GM10248 (cell line): Measurements from ENCODE around the gene POLR1E.

Experiments used
- CTCF ChIA-PET: fragments of 300-600 bp; sonication (Branson Sonifier 250); formaldehyde crosslinking; extraction: SDS; loops from one replicate; lab custom pipeline; 2021; ENCODE audit warnings: antibody characterized with exemption; lab: Yijun Ruan, JAX
- POLR2A ChIA-PET: fragments of 350-650 bp; sonication (Branson Sonifier 250); formaldehyde crosslinking; extraction: SDS; loops from one replicate; lab custom pipeline; 2020; ENCODE audit warnings: antibody characterized with exemption; lab: Yijun Ruan, JAX
- DNase-seq: peaks from one replicate; pipeline ENCODE4 v3.0.0; 2012; ENCODE audit errors: extremely low spot score
- TF ChIP-seq, protein P1 (sequence below): IDR thresholded peaks from 2 replicates; pipeline ENCODE4 v1.5.1; 2012; ENCODE audit warnings: mild to moderate bottlenecking, low read depth; ENCODE audit errors: extremely low read depth, missing control alignments, control extremely low read depth

The POLR1E gene

DNA sequence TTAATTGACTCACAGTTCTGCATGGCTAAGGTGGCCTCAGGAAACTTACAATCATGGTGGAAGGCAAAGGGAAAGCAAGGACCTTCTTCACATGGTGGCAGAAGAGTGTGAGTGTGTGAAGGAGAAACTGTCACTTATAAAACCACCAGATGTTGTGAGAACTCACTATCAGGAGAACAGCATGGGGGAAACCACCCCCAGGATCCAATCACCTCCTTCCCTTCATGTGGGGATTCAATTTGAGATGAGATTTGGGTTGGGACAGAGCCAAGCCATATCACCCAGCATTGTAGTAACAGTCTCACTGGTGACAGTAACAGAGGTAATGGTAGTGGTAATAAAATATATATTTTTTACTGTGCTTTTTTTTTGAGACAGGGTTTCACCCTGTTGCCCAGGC, 38.6 kb upstream of the POLR1E start:
- TF ChIP-seq, protein P1, sequence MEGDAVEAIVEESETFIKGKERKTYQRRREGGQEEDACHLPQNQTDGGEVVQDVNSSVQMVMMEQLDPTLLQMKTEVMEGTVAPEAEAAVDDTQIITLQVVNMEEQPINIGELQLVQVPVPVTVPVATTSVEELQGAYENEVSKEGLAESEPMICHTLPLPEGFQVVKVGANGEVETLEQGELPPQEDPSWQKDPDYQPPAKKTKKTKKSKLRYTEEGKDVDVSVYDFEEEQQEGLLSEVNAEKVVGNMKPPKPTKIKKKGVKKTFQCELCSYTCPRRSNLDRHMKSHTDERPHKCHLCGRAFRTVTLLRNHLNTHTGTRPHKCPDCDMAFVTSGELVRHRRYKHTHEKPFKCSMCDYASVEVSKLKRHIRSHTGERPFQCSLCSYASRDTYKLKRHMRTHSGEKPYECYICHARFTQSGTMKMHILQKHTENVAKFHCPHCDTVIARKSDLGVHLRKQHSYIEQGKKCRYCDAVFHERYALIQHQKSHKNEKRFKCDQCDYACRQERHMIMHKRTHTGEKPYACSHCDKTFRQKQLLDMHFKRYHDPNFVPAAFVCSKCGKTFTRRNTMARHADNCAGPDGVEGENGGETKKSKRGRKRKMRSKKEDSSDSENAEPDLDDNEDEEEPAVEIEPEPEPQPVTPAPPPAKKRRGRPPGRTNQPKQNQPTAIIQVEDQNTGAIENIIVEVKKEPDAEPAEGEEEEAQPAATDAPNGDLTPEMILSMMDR: no peak
- no peak for DNase-seq
- POLR2A ChIA-PET: no interaction called here
- CTCF ChIA-PET: interaction anchor here (1.7 kb wide), 1 partner anchor 9 kb away, joined by 3 read pairs; no protein-coding TSS in a partner anchor

DNA sequence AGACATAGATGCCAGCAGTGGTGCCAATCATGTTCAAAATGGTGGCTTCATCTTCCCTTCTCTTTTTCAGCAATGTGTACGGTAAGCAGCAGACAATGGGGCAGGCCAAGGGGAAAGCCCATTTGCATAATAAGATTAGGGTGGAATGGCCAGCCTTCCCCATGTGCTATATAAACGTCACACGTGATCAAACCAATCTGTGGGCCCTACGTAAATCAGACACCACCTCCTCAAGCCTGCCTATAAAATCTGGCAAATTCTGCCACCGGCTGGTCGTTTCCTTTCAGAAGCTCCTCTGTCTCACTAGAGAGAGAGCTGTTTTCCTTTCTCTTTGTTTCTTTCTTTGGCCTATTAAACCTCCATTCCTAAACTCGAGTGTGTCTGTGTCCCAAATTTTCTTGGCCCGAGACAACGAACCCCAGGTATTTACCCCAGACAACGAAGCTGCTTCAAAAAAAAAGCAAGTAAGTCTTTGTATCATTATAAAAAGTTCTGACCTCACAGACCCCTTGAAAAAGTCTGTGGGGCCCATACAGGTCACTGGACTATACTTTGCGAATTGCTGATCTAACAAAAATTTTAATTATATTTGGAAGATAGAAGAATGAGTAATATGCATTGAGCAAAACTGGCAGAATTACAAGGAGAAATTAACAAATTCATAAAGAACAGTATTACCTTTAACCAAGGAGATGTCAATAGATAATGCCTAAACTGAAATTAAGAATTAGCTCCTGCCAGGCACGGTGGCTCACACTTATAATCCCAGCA, 35.7 kb upstream of the POLR1E start:
- DNase-seq: no peak
- POLR2A ChIA-PET: no interaction called here
- TF ChIP-seq, protein P1: no peak
- CTCF ChIA-PET: interaction anchor here (1.1 to 1.7 kb wide), 2 partner anchors 8 to 35 kb away, joined by 3 to 5 read pairs; no protein-coding TSS in a partner anchor

DNA sequence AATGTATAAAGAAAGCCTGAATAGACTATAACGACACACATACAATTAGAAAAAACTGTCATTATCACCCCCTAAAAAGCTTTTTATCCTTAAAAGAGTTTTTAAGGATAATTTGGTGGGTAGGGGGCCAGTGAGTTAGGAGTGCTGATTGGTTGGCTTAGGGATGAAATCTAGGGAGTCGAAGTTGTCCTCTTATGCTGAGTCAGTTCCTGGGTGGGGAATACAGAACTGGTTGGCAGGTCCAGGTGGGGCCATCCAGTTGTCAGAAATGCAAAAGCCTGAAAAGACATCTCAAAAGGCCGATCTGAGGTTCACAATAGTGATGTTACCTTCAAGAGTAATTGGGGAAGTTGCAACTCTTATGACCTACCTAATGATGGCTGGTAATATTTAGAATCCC, 34.1 kb upstream of the POLR1E start:
- POLR2A ChIA-PET: no interaction called here

DNA sequence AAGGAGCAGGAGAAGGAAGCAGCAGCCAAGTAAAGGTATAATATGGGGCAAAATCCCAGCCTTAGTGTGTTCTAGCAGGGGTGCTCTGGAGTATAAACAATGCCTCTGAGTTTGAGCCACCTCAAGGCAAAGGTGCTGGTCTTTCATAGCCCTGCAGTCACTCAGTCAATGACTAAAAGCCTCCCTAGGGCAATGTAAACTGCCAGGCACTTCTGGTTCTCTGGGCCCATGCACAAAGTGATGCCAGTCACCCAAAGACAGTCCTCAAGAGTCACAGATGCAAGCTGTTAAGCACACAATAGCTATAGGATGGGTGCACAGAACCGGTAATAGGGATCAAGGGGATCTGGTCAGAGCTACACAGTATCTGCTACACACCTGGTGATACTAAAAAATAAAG, 33.1 kb upstream of the POLR1E start:
- TF ChIP-seq, protein P1: no peak
- no peak for DNase-seq
- ChIA-PET POLR2A (no interaction called here), CTCF (interaction anchor here (0.9 to 3.3 kb wide), 2 partner anchors 10 to 13 kb away, joined by 3 to 16 read pairs; no protein-coding TSS in a partner anchor)

More for the DNA sequence above, 34.1 kb upstream of the POLR1E start:
- TF ChIP-seq, protein P1: no peak
- no peak for DNase-seq
- CTCF ChIA-PET: interaction anchor here (0.9 to 3.3 kb wide), 4 partner anchors 9 to 37 kb away, joined by 3 to 16 read pairs (median 4); no protein-coding TSS in a partner anchor

DNA sequence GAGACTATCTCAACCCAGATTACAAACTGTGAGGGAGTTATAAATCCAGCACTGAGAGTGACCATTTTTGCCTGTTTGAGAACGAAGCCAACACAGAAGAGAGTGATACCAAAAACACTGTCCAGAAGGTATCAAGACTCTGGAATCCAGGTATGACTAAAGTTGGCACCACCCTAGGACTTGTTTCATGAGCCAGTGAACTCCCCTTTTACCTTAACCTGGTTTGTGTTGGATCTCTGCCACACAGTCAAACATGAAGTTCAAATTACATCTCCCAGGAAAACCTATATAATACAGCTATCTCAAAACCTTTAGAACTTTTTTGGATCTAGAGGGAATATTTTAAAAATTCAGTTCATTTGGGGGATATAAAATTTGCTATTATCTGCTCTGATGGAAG, 31.9 kb upstream of the POLR1E start:
- TF ChIP-seq, protein P1: no peak
- POLR2A ChIA-PET: no interaction called here
- CTCF ChIA-PET: interaction anchor here (3.3 kb wide), 1 partner anchor 9 kb away, joined by 16 read pairs; no protein-coding TSS in a partner anchor
- no peak for DNase-seq

DNA sequence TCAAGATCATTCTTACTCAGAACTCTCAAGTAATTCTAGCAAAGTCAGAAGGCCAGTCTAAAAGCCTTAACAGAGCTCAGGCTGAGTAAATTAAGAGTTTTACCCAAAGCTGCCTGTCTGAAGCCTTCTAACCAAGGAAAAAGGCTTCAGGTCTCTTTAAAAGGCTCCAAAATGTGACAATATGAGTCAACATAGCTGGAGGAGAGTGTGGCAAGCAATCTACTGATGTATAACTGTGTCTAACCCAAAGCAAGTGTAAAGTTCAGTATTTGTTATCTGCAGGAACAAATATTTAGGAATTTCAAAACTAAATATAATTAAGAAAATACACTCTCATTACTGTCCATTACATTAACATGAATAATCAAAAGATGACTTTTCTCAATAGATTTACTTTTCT, 31.5 kb upstream of the POLR1E start:
- CTCF ChIA-PET: interaction anchor here (3.3 kb wide), 1 partner anchor 9 kb away, joined by 16 read pairs; no protein-coding TSS in a partner anchor
- TF ChIP-seq, protein P1: no peak
- POLR2A ChIA-PET: no interaction called here
- DNase-seq: no peak
